ENCODE measurements around the gene COL27A1.
"Not testable (repeated sequence)": the region's sequence is repeated elsewhere in the genome, so short reads cannot be mapped to it uniquely, and the experiment has no call there.

COL27A1 gene

GRCh38 chr9:114321759-114322158, 166.4 kb downstream of the COL27A1 start (continued):
- TF ChIP-seq WT1 (tag by site-specific recombination; IDR thresholded peaks at IDR 0.05) (no peak), ZXDB (tag by site-specific recombination; IDR thresholded peaks at IDR 0.05) (no peak), ZNF610 (tag by site-specific recombination; IDR thresholded peaks at IDR 0.05; ENCODE audit: borderline replicate concordance) (no peak)

- H3K4me3 ChIP-seq (ENCODE audit: low read depth, low read length); H3K36me3 ChIP-seq (ENCODE audit: control insufficient read depth in 2 of 2, insufficient read depth in 1 of 2, low read length in 2 of 2); H3K4me1 ChIP-seq (ENCODE audit: control insufficient read depth, insufficient read depth, low read length); POLR2A ChIA-PET; H3K9me3 ChIP-seq (ENCODE audit: control insufficient read depth, insufficient read depth, low read depth, low read length); H3K27ac ChIP-seq (ENCODE audit: extremely low read depth, low read depth, low read length): not testable (repeated sequence)
- CTCF ChIA-PET: interaction anchor here (2.0 kb wide), 1 partner anchor 240 kb away, joined by 7 read pairs; no protein-coding TSS in a partner anchor
Observed at GRCh38 chr9:114322160-114322818, 167.0 kb downstream of the COL27A1 start.

GRCh38 chr9:114322831-114323531, 167.6 kb downstream of the COL27A1 start, which contains the start of gene ORM1:
Gene ORM1, plus strand, starts transcription at chr9:114323098. Its CDS starts 36 bp downstream, at chr9:114323134.
- POLR2A ChIA-PET: not testable (repeated sequence)

GRCh38 chr9:114323849-114324248, 168.5 kb downstream of the COL27A1 start:
- CTCF ChIA-PET; H3K36me3 ChIP-seq (ENCODE audit: control insufficient read depth in 2 of 2, insufficient read depth in 1 of 2, low read length in 2 of 2); H3K27ac ChIP-seq (ENCODE audit: extremely low read depth, low read depth, low read length); H3K4me1 ChIP-seq (ENCODE audit: control insufficient read depth, insufficient read depth, low read length); H3K4me3 ChIP-seq (ENCODE audit: low read depth, low read length); POLR2A ChIA-PET; H3K9me3 ChIP-seq (ENCODE audit: control insufficient read depth, insufficient read depth, low read depth, low read length): not testable (repeated sequence)

More at GRCh38 chr9:114322831-114323531, 167.6 kb downstream of the COL27A1 start, which contains the start of gene ORM1:
- H3K36me3 ChIP-seq (ENCODE audit: control insufficient read depth in 2 of 2, insufficient read depth in 1 of 2, low read length in 2 of 2); H3K4me1 ChIP-seq (ENCODE audit: control insufficient read depth, insufficient read depth, low read length); H3K9me3 ChIP-seq (ENCODE audit: control insufficient read depth, insufficient read depth, low read depth, low read length); CTCF ChIA-PET; H3K27ac ChIP-seq (ENCODE audit: extremely low read depth, low read depth, low read length); H3K4me3 ChIP-seq (ENCODE audit: low read depth, low read length): not testable (repeated sequence)

- H3K4me3 ChIP-seq (ENCODE audit: low read depth, low read length): no peak overlapping the region
- H3K27ac ChIP-seq (ENCODE audit: extremely low read depth, low read depth, low read length): no peak overlapping the region
- H3K9me3 ChIP-seq (ENCODE audit: control insufficient read depth, insufficient read depth, low read depth, low read length): no peaks in the 10 kb centered on the region
- CTCF ChIA-PET: interaction anchor here (0.6 kb wide), 1 partner anchor 1204 kb away, joined by 3 read pairs; no protein-coding TSS in a partner anchor
- H3K4me1 ChIP-seq (ENCODE audit: control insufficient read depth, insufficient read depth, low read length): no peaks in the 10 kb centered on the region
- H3K36me3 ChIP-seq (ENCODE audit: control insufficient read depth in 2 of 2, insufficient read depth in 1 of 2, low read length in 2 of 2): no peaks in the 10 kb centered on the region
- POLR2A ChIA-PET: no interaction called here
- TF ChIP-seq ZNF555 (tag by site-specific recombination; conservative IDR thresholded peaks at IDR 0.05) (no peak), ZNF571 (tag by site-specific recombination; IDR thresholded peaks at IDR 0.05) (no peak), ZNF645 (tag by site-specific recombination; IDR thresholded peaks at IDR 0.05) (no peak), PRDM10 (tag by site-specific recombination; IDR thresholded peaks at IDR 0.05) (no peak), ZNF670 (tag by site-specific recombination; IDR thresholded peaks at IDR 0.05; ENCODE audit: low read depth) (no peak), ZBTB44 (tag by site-specific recombination; IDR thresholded peaks at IDR 0.05) (no peak), ZBTB49 (tag by site-specific recombination; IDR thresholded peaks at IDR 0.05; ENCODE audit: low read depth) (no peak), PRDM6 (tag by site-specific recombination; IDR thresholded peaks at IDR 0.05) (no peak)
Observed at GRCh38 chr9:114324492-114324891, 169.2 kb downstream of the COL27A1 start.

All from HEK293 (cell line).